Psoas muscle (tissue), 8 donors: Measurements from ENCODE around the gene FBXO42. TPM values are rescaled to one million over a fixed set of nuclear protein-coding genes. Genes with fewer than 3 reads are reported as not detected.

Source experiments
- ATAC-seq, 4 donors: fragments of 200-7000 bp; cut with Tn5 transposase; one replicate each; pipeline ENCODE4 v1.9.1; 2020; ENCODE audit warnings: moderate library complexity in 3 of 4, mild to moderate bottlenecking in 2 of 4
- DNase-seq, 2 donors: peaks; one replicate each; pipeline ENCODE4 v3.0.0-alpha.2; 2020
- H3K27ac ChIP-seq: fragments of 200-600 bp; one replicate; pipeline ENCODE4 v1.8.0; 2022
- H3K27me3 ChIP-seq, 3 donors: fragments of 200-600 bp in 1 of 3; one replicate each; pipeline versions ENCODE4 v1.6.1 to v1.8.0; 2013 to 2022; ENCODE audit warnings: low read length in 2 of 3, mild to moderate bottlenecking in 2 of 3, moderate library complexity in 1 of 3; ENCODE audit not compliant: insufficient read depth in 3 of 3
- H3K36me3 ChIP-seq, 2 donors: fragments of 200-600 bp in 1 of 2; one replicate each; pipeline versions ENCODE4 v1.6.1 to v1.8.0; 2013 to 2022; ENCODE audit warnings: low read depth in 1 of 2, mild to moderate bottlenecking in 1 of 2, moderate library complexity in 1 of 2; ENCODE audit not compliant: insufficient read depth in 1 of 2
- H3K4me1 ChIP-seq: fragments of 200-600 bp; one replicate; pipeline ENCODE4 v1.8.0; 2022
- H3K4me3 ChIP-seq: fragments of 200-600 bp; one replicate; pipeline ENCODE4 v1.8.0; 2022; ENCODE audit warnings: mild to moderate bottlenecking
- H3K9me3 ChIP-seq: fragments of 200-600 bp; one replicate; pipeline ENCODE4 v1.8.0; 2022
- WGBS, 3 donors: extraction: QIAGEN DNeasy Blood & Tissue Kit; methylation state at CpG; one replicate each; pipeline versions ENCODE4 v1.1.6 to v1.1.7; 2013; 5-methylcytosine and 5-hydroxymethylcytosine counted together
- intact Hi-C, 2 donors: fragments of 100-400 bp; cut with DNase I; formaldehyde crosslinking; loops; one replicate each; pipeline versions ENCODE4 v1.11.0 to v1.14.2; 2022
- polyA plus RNA-seq, 3 donors: library from polyadenylated mRNA; stranded (reverse); fragments of 200-250 nt; gene quantifications; one replicate each; pipeline ENCODE4 v1.2.3, GENCODE V29; 2013
- total RNA-seq, 4 donors: library from RNA; stranded (reverse); fragmentation: NEBNext Ultra II Directional in 2 of 4; extraction: Animal tissue kit (Norgen Biotek cat#: 25700) in 2 of 4; gene quantifications; one replicate each; pipeline versions ENCODE4 v1.2.1 to v1.2.4, GENCODE V29; 2021 to 2023
- TF ChIP-seq, protein P1 (sequence below): fragments of 200-600 bp; IDR thresholded peaks from one replicate; pipeline ENCODE4 v1.8.0; 2022; ENCODE audit warnings: antibody characterized with exemption
- donor health status: healthy with polysubstance abuse.
- donor health status: DM: no; HTN: no; CAD: no; lungs with moderate emphysema.
- donor health status: Bipolar disorder and iron deficiency.
- donor health status: healthy.
- donor health status: DM: yes; HTN: yes; CAD: no.
- donor health status: DM: no; HTN: no; CAD: no.
- donor health status: DM: no; HTN: no; CAD: no.
- donor health status: DM: yes; HTN: yes; CAD: no.

The FBXO42 gene
- total and polyA plus RNA-seq, 7 donors, result 7.4 to 26.6 (median 18.7) TPM

- Histone ChIP-seq H3K4me3 (no peak overlapping the region), H3K4me1 (peaks cover 61% of the 10 kb centered on the region), H3K9me3 (no peaks in the 10 kb centered on the region), H3K27me3 (no peaks in the 10 kb centered on the region), H3K36me3 (no peaks in the 10 kb centered on the region), H3K27ac (no peak overlapping the region)
- TF ChIP-seq, protein P1, sequence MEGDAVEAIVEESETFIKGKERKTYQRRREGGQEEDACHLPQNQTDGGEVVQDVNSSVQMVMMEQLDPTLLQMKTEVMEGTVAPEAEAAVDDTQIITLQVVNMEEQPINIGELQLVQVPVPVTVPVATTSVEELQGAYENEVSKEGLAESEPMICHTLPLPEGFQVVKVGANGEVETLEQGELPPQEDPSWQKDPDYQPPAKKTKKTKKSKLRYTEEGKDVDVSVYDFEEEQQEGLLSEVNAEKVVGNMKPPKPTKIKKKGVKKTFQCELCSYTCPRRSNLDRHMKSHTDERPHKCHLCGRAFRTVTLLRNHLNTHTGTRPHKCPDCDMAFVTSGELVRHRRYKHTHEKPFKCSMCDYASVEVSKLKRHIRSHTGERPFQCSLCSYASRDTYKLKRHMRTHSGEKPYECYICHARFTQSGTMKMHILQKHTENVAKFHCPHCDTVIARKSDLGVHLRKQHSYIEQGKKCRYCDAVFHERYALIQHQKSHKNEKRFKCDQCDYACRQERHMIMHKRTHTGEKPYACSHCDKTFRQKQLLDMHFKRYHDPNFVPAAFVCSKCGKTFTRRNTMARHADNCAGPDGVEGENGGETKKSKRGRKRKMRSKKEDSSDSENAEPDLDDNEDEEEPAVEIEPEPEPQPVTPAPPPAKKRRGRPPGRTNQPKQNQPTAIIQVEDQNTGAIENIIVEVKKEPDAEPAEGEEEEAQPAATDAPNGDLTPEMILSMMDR, result no peak
- intact Hi-C loops, result loop anchor here in 1 of 2 donors (5.0 kb wide), 1 partner anchor 34 kb away; no protein-coding TSS in a partner anchor
- WGBS, 3 donors, result 63 to 77% (median 68%) methylated on average over 4 of the region's 4 CpGs
- DNase-seq (no peak), ATAC-seq (no peak)
Observed at GRCh38 chr1:16321176-16321867, 31.0 kb downstream of the FBXO42 start.

- Histone ChIP-seq H3K4me3 (no peak overlapping the region), H3K9me3 (no peaks in the 10 kb centered on the region), H3K36me3 (peaks cover 0 to 18% of the 10 kb centered on the region in 2 donors), H3K27me3 (no peaks in the 10 kb centered on the region), H3K27ac (no peak overlapping the region), H3K4me1 (peaks cover 48% of the 10 kb centered on the region)
- 17 to 37% (median 27%) methylated on average over 3 of the region's 3 CpGs for WGBS, 3 donors
- TF ChIP-seq, protein P1, result no peak
- intact Hi-C loops, result no loop called here
- peak; percentile 51 to 61 for DNase-seq
- ATAC-seq, result peak; percentile 46 to 77 (median 75)
Observed at GRCh38 chr1:16318555-16318954, 33.7 kb downstream of the FBXO42 start.

DNA sequence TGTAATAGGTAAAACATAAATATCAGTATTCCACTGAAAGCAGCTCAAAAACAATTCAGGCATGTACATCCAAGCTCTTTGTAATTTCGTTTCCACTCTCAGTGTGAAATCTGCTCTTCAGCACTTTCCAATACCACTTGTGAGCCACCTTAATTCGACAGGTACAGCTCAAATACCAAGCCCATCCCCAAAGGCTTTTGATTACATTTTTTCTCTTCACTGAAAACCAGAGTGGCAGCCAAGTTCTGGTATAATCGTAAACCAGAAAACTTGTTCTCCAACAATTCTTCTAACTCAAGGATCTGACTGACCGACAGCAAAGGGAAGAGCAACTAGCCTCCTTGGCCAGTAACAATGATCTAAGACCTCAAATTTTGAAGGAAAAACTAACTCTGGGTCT, 36.8 kb downstream of the FBXO42 start:
- DNase-seq (no peak), ATAC-seq (no peak)
- H3K27me3 ChIP-seq, result no peaks in the 10 kb centered on the region
- intact Hi-C loops, result no loop called here
- no peaks in the 10 kb centered on the region for H3K9me3 ChIP-seq
- TF ChIP-seq, protein P1, result no peak
- no peak overlapping the region for H3K27ac ChIP-seq
- peaks cover 0 to 49% of the 10 kb centered on the region in 2 donors for H3K36me3 ChIP-seq
- WGBS, 3 donors, result 64 to 78% (median 64%) methylated on average over 4 of the region's 4 CpGs
- H3K4me3 ChIP-seq, result no peak overlapping the region
- peaks cover 25% of the 10 kb centered on the region for H3K4me1 ChIP-seq

DNA sequence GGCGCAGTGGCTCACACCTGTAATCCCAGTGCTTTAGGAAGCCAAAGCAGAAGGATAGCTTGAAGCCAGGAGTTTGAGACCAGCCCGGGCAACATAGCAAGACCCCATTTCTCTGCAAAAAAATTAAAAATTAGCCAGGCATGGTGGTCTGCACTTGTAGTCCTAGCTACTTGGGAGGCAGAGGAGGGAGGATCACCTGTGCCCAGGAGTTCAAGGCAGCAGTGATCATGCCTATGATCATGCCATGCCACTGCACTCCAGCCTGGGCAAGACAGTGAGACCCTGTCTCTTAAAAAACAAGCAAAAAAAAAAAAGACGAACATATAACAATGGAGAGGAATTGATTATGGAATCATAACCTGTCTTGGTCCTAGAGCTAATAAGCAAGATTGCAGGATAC, 45.1 kb downstream of the FBXO42 start:
- H3K36me3 ChIP-seq, result peaks cover 13 to 85% of the 10 kb centered on the region in 2 donors
- ATAC-seq (no peak), DNase-seq (no peak)
- no peaks in the 10 kb centered on the region for H3K4me1 ChIP-seq
- no peaks in the 10 kb centered on the region for H3K9me3 ChIP-seq
- intact Hi-C loops, result no loop called here
- no peaks in the 10 kb centered on the region for H3K27me3 ChIP-seq
- 92 to 99% (median 97%) methylated on average over 3 of the region's 3 CpGs for WGBS, 3 donors
- TF ChIP-seq, protein P1, result no peak
- no peak overlapping the region for H3K4me3 ChIP-seq
- H3K27ac ChIP-seq, result no peak overlapping the region
